HEK293 (cell line): ENCODE data around the gene MAFF.
A peak's percentile ranks its signal among the peaks of the same experiment; 100 is the strongest.

ENCODE experiments used
- GLI4 ChIP-seq: fragments of 450-650 bp; formaldehyde crosslinking; IDR thresholded peaks from 2 replicates; pipeline ENCODE4 v1.5.1; 2016; ENCODE audit warnings: missing biosample characterization, missing genetic modification characterization
- KLF1 ChIP-seq: fragments of 450-650 bp; formaldehyde crosslinking; IDR thresholded peaks from 2 replicates; pipeline ENCODE4 v1.5.1; 2016; ENCODE audit warnings: missing biosample characterization, missing genetic modification characterization
- SP3 ChIP-seq: fragments of 450-650 bp; formaldehyde crosslinking; IDR thresholded peaks from 2 replicates; pipeline ENCODE4 v1.5.1; 2016; ENCODE audit warnings: missing biosample characterization, missing genetic modification characterization
- ZBTB17 ChIP-seq: fragments of 450-650 bp; formaldehyde crosslinking; IDR thresholded peaks from 2 replicates; pipeline ENCODE4 v1.5.1; 2016; ENCODE audit warnings: missing biosample characterization, missing genetic modification characterization
- ZBTB20 ChIP-seq: fragments of 450-650 bp; formaldehyde crosslinking; IDR thresholded peaks from 2 replicates; pipeline ENCODE4 v1.5.1; 2016; ENCODE audit warnings: missing biosample characterization, missing genetic modification characterization
- ZNF112 ChIP-seq: fragments of 450-650 bp; formaldehyde crosslinking; IDR thresholded peaks from 2 replicates; pipeline ENCODE4 v1.5.0; 2017; ENCODE audit warnings: missing biosample characterization, missing genetic modification characterization
- ZNF133 ChIP-seq: fragments of 450-650 bp; formaldehyde crosslinking; IDR thresholded peaks from 2 replicates; pipeline ENCODE4 v1.5.1; 2016; ENCODE audit warnings: missing biosample characterization, missing genetic modification characterization
- ZNF169 ChIP-seq: fragments of 450-650 bp; formaldehyde crosslinking; IDR thresholded peaks from 2 replicates; pipeline ENCODE4 v1.5.1; 2016; ENCODE audit warnings: missing biosample characterization, missing genetic modification characterization
- ZNF211 ChIP-seq: fragments of 450-650 bp; formaldehyde crosslinking; IDR thresholded peaks from 2 replicates; pipeline ENCODE4 v1.5.1; 2016; ENCODE audit warnings: low read depth, missing biosample characterization, missing genetic modification characterization
- ZNF266 ChIP-seq: fragments of 450-650 bp; formaldehyde crosslinking; IDR thresholded peaks from 2 replicates; pipeline ENCODE4 v1.5.1; 2016; ENCODE audit warnings: missing biosample characterization, missing genetic modification characterization, low read depth
- ZNF391 ChIP-seq: fragments of 450-650 bp; formaldehyde crosslinking; IDR thresholded peaks from 2 replicates; pipeline ENCODE4 v1.5.1; 2016; ENCODE audit warnings: low read depth, missing biosample characterization, missing genetic modification characterization, borderline replicate concordance
- ZNF394 ChIP-seq: fragments of 450-650 bp; formaldehyde crosslinking; IDR thresholded peaks from 2 replicates; pipeline ENCODE4 v1.5.1; 2016; ENCODE audit warnings: missing biosample characterization, missing genetic modification characterization, mild to moderate bottlenecking, moderate library complexity, borderline replicate concordance
- ZNF404 ChIP-seq: fragments of 450-650 bp; formaldehyde crosslinking; IDR thresholded peaks from 2 replicates; pipeline ENCODE4 v1.5.1; 2017; ENCODE audit warnings: missing biosample characterization, missing genetic modification characterization
- ZNF426 ChIP-seq: fragments of 450-650 bp; formaldehyde crosslinking; IDR thresholded peaks from 2 replicates; pipeline ENCODE4 v1.5.1; 2017; ENCODE audit warnings: missing biosample characterization, missing genetic modification characterization, mild to moderate bottlenecking, inconsistent platforms, moderate library complexity
- ZNF473 ChIP-seq: fragments of 450-650 bp; formaldehyde crosslinking; IDR thresholded peaks from 2 replicates; pipeline ENCODE4 v1.5.1; 2017; ENCODE audit warnings: missing biosample characterization, missing genetic modification characterization
- ZNF558 ChIP-seq: fragments of 450-650 bp; formaldehyde crosslinking; IDR thresholded peaks from 2 replicates; pipeline ENCODE4 v1.5.1; 2016; ENCODE audit warnings: missing biosample characterization, missing genetic modification characterization
- ZNF610 ChIP-seq: fragments of 450-650 bp; formaldehyde crosslinking; IDR thresholded peaks from 2 replicates; pipeline ENCODE4 v1.5.1; 2016; ENCODE audit warnings: missing biosample characterization, missing genetic modification characterization, borderline replicate concordance
- ZNF660 ChIP-seq: fragments of 450-650 bp; IDR thresholded peaks from 2 replicates; pipeline ENCODE4 v1.5.1; 2018; ENCODE audit warnings: missing biosample characterization, mild to moderate bottlenecking, missing genetic modification characterization
- ZNF777 ChIP-seq: fragments of 450-650 bp; formaldehyde crosslinking; IDR thresholded peaks from 2 replicates; pipeline ENCODE4 v1.5.1; 2017; ENCODE audit warnings: missing biosample characterization, missing genetic modification characterization, borderline replicate concordance
- ZSCAN23 ChIP-seq: fragments of 450-650 bp; formaldehyde crosslinking; IDR thresholded peaks from 2 replicates; pipeline ENCODE4 v1.5.1; 2016; ENCODE audit warnings: missing biosample characterization, missing genetic modification characterization
- TF ChIP-seq, protein P1 (sequence below): fragments of 450-650 bp; formaldehyde crosslinking; IDR thresholded peaks from 2 replicates; pipeline ENCODE4 v1.5.1; 2017; ENCODE audit warnings: missing biosample characterization, missing genetic modification characterization
- TF ChIP-seq, protein P2 (sequence below): fragments of 450-650 bp; formaldehyde crosslinking; IDR thresholded peaks from 2 replicates; pipeline ENCODE4 v1.5.1; 2016; ENCODE audit warnings: missing biosample characterization, missing genetic modification characterization, borderline replicate concordance
- TF ChIP-seq, protein P3 (sequence below): fragments of 450-650 bp; formaldehyde crosslinking; IDR thresholded peaks from 2 replicates; pipeline ENCODE4 v1.5.1; 2016; ENCODE audit warnings: missing biosample characterization, missing genetic modification characterization
- TF ChIP-seq, protein P4 (sequence below): fragments of 450-650 bp; formaldehyde crosslinking; IDR thresholded peaks from 2 replicates; pipeline ENCODE4 v1.5.1; 2016; ENCODE audit warnings: missing biosample characterization, missing genetic modification characterization, borderline replicate concordance
- TF ChIP-seq, protein P5 (sequence below): fragments of 450-650 bp; formaldehyde crosslinking; conservative IDR thresholded peaks from 2 replicates; pipeline ENCODE4 v1.5.1; 2016; ENCODE audit warnings: low read depth, missing biosample characterization, missing genetic modification characterization

MAFF gene

DNA sequence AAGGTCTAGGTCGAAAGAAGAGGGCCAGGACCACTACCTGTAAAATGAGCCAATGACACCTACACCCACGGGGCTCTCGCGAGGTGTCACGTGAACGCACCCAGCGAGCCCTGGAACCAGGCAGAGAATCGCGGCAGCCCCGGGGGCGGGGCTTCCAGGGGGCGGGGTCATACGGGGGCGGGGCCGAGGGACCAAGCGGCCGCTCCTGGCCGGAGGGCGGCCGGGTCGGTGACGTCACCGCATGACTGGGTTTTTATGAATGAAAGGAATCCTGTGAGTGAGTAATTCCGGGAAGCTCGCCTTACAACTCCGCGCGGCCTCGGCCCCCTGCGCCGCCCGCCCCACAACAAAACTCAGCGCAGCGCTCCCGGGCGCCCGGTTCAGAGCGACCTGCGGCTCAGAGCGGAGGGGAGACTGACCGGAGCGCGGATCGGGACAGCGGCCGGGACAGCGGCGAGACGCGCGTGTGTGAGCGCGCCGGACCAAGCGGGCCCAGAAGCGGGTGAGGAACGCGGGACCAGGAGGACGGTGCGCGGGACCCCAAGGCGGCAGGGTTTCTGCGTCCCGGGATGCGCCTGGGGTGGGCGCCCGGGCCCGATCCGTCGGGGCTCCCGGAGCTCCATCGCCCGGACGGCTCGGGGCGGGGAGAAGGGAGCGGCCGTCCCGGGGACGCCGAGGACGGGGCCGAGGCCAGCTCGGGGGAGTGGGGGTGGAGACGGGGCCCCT, at the start of gene MAFF (continued):
- TF ChIP-seq ZNF169 (tag by site-specific recombination): no peak
- TF ChIP-seq ZNF610 (tag by site-specific recombination): no peak; the same call in 1 of the 2 replicates
- TF ChIP-seq ZNF660 (tag by site-specific recombination): peak; percentile 54; the same call in 1 of the 2 replicates
- TF ChIP-seq, protein P1, sequence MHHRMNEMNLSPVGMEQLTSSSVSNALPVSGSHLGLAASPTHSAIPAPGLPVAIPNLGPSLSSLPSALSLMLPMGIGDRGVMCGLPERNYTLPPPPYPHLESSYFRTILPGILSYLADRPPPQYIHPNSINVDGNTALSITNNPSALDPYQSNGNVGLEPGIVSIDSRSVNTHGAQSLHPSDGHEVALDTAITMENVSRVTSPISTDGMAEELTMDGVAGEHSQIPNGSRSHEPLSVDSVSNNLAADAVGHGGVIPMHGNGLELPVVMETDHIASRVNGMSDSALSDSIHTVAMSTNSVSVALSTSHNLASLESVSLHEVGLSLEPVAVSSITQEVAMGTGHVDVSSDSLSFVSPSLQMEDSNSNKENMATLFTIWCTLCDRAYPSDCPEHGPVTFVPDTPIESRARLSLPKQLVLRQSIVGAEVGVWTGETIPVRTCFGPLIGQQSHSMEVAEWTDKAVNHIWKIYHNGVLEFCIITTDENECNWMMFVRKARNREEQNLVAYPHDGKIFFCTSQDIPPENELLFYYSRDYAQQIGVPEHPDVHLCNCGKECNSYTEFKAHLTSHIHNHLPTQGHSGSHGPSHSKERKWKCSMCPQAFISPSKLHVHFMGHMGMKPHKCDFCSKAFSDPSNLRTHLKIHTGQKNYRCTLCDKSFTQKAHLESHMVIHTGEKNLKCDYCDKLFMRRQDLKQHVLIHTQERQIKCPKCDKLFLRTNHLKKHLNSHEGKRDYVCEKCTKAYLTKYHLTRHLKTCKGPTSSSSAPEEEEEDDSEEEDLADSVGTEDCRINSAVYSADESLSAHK: no peak
- TF ChIP-seq, protein P2, sequence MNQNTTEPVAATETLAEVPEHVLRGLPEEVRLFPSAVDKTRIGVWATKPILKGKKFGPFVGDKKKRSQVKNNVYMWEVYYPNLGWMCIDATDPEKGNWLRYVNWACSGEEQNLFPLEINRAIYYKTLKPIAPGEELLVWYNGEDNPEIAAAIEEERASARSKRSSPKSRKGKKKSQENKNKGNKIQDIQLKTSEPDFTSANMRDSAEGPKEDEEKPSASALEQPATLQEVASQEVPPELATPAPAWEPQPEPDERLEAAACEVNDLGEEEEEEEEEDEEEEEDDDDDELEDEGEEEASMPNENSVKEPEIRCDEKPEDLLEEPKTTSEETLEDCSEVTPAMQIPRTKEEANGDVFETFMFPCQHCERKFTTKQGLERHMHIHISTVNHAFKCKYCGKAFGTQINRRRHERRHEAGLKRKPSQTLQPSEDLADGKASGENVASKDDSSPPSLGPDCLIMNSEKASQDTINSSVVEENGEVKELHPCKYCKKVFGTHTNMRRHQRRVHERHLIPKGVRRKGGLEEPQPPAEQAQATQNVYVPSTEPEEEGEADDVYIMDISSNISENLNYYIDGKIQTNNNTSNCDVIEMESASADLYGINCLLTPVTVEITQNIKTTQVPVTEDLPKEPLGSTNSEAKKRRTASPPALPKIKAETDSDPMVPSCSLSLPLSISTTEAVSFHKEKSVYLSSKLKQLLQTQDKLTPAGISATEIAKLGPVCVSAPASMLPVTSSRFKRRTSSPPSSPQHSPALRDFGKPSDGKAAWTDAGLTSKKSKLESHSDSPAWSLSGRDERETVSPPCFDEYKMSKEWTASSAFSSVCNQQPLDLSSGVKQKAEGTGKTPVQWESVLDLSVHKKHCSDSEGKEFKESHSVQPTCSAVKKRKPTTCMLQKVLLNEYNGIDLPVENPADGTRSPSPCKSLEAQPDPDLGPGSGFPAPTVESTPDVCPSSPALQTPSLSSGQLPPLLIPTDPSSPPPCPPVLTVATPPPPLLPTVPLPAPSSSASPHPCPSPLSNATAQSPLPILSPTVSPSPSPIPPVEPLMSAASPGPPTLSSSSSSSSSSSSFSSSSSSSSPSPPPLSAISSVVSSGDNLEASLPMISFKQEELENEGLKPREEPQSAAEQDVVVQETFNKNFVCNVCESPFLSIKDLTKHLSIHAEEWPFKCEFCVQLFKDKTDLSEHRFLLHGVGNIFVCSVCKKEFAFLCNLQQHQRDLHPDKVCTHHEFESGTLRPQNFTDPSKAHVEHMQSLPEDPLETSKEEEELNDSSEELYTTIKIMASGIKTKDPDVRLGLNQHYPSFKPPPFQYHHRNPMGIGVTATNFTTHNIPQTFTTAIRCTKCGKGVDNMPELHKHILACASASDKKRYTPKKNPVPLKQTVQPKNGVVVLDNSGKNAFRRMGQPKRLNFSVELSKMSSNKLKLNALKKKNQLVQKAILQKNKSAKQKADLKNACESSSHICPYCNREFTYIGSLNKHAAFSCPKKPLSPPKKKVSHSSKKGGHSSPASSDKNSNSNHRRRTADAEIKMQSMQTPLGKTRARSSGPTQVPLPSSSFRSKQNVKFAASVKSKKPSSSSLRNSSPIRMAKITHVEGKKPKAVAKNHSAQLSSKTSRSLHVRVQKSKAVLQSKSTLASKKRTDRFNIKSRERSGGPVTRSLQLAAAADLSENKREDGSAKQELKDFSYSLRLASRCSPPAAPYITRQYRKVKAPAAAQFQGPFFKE: no peak
- TF ChIP-seq, protein P3, sequence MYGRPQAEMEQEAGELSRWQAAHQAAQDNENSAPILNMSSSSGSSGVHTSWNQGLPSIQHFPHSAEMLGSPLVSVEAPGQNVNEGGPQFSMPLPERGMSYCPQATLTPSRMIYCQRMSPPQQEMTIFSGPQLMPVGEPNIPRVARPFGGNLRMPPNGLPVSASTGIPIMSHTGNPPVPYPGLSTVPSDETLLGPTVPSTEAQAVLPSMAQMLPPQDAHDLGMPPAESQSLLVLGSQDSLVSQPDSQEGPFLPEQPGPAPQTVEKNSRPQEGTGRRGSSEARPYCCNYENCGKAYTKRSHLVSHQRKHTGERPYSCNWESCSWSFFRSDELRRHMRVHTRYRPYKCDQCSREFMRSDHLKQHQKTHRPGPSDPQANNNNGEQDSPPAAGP (tag by site-specific recombination): peak; percentile 58
- peak; percentile 9; the same call in 1 of the 2 replicates for TF ChIP-seq ZBTB17 (tag by site-specific recombination)
- no peak for TF ChIP-seq ZNF404 (tag by site-specific recombination)
- no peak for TF ChIP-seq ZNF133 (tag by site-specific recombination)
- TF ChIP-seq ZNF473 (tag by site-specific recombination): no peak
- no peak for TF ChIP-seq GLI4 (tag by site-specific recombination)
- TF ChIP-seq, protein P4, sequence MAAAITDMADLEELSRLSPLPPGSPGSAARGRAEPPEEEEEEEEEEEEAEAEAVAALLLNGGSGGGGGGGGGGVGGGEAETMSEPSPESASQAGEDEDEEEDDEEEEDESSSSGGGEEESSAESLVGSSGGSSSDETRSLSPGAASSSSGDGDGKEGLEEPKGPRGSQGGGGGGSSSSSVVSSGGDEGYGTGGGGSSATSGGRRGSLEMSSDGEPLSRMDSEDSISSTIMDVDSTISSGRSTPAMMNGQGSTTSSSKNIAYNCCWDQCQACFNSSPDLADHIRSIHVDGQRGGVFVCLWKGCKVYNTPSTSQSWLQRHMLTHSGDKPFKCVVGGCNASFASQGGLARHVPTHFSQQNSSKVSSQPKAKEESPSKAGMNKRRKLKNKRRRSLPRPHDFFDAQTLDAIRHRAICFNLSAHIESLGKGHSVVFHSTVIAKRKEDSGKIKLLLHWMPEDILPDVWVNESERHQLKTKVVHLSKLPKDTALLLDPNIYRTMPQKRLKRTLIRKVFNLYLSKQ (tag by site-specific recombination): no peak
- TF ChIP-seq ZNF391 (tag by site-specific recombination): 0 out of 2 replicates have a peak, but pooled peaks have one; percentile 34
- TF ChIP-seq ZNF112 (tag by site-specific recombination): no peak
- no peak for TF ChIP-seq ZNF211
- no peak for TF ChIP-seq ZNF558 (tag by site-specific recombination)
- TF ChIP-seq ZSCAN23 (tag by site-specific recombination): no peak
- peak; percentile 48; the same call in 1 of the 2 replicates for TF ChIP-seq SP3 (tag by site-specific recombination)
- TF ChIP-seq, protein P5, sequence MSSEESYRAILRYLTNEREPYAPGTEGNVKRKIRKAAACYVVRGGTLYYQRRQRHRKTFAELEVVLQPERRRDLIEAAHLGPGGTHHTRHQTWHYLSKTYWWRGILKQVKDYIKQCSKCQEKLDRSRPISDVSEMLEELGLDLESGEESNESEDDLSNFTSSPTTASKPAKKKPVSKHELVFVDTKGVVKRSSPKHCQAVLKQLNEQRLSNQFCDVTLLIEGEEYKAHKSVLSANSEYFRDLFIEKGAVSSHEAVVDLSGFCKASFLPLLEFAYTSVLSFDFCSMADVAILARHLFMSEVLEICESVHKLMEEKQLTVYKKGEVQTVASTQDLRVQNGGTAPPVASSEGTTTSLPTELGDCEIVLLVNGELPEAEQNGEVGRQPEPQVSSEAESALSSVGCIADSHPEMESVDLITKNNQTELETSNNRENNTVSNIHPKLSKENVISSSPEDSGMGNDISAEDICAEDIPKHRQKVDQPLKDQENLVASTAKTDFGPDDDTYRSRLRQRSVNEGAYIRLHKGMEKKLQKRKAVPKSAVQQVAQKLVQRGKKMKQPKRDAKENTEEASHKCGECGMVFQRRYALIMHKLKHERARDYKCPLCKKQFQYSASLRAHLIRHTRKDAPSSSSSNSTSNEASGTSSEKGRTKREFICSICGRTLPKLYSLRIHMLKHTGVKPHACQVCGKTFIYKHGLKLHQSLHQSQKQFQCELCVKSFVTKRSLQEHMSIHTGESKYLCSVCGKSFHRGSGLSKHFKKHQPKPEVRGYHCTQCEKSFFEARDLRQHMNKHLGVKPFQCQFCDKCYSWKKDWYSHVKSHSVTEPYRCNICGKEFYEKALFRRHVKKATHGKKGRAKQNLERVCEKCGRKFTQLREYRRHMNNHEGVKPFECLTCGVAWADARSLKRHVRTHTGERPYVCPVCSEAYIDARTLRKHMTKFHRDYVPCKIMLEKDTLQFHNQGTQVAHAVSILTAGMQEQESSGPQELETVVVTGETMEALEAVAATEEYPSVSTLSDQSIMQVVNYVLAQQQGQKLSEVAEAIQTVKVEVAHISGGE (tag by site-specific recombination): no peak
- no peak for TF ChIP-seq ZNF266
- no peak; the same call in 1 of the 2 replicates for TF ChIP-seq KLF1 (tag by site-specific recombination)
- no peak for TF ChIP-seq ZNF426 (tag by site-specific recombination)
- TF ChIP-seq ZBTB20 (tag by site-specific recombination): peak; percentile 94
- no peak; the same call in none of the 2 replicates for TF ChIP-seq ZNF394 (tag by site-specific recombination)
- no peak for TF ChIP-seq ZNF777 (tag by site-specific recombination)
